HTERT RPE-1 (cell line): ENCODE results near the gene PRKAR1B.

ENCODE experiments used
- in situ Hi-C: fragments of 300-500 bp; cut with MboI; formaldehyde crosslinking; loops from 4 replicates; pipeline ENCODE4 v1.14.3; 2020; ENCODE audit warnings: low sequenced_read_pairs

The PRKAR1B gene

DNA sequence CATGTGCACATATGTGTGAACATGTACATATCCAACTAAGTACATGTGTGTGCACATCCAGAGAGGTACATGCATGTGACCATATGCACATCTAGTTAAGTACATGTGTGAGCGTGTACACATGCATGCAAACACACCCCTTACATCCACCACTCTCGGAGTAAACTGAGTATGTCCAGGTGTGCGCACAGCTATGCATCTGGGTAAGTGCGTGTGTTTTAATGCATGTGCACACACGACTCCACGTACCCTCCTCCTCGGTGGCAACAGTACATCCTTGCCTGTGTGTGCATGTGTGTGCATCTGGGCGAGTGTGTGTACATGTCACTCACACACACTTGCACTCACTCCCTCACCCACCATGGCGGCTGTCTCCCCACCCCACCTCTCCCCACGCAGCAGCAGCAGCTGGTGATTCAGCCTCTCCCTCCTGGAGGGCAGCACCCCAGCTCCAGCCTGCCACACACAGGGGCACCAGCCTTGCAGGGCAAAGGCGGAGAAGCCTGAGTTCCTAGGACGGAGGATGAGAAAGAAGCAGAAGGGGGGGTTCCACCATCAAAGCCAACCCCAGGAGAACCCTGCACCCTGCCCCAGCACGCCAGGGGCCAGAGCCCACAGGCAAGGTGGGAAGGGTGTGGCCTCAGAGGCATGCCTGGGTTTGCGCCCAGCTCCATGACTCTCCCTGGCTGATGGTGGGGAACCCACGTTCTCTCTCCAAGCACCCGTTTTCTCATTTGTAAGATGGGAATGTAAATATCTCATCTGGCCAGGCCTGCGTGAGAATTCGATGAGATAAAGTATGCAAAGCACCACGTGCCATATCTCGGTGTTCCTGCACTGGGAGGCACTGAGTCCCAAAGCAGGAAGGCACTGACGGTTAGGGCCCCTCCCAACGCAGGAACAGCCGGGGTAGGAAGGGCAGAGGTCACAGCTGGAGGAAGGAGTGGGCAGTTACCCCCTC, 28.3 kb downstream of the PRKAR1B start:
- in situ Hi-C loops = no loop called here

- in situ Hi-C loops = no loop called here
These were observed 30.1 kb downstream of the PRKAR1B start for GRCh38 chr7:696812-697551.

DNA sequence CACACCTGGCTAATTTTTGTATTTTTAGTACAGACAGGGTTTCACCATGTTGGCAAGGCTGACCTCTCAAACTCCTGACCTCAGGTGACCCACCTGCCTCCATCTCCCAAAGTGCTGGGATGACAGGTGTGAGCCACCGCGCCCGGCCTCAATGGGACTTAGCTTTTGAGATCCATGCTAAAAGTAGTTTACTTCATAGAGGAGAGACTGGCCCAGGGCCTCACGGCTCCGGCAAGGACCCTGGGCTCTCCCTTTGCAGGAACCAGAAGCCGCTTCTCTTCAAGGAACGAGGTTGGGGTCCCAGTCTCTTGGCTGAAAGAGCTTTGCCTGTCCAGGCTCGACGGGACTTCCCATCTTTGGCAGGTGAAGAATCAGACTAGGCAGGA, 30.7 kb downstream of the PRKAR1B start:
- in situ Hi-C loops = no loop called here

- in situ Hi-C loops = no loop called here
These were observed 33.8 kb downstream of the PRKAR1B start for GRCh38 chr7:693280-693679.

DNA sequence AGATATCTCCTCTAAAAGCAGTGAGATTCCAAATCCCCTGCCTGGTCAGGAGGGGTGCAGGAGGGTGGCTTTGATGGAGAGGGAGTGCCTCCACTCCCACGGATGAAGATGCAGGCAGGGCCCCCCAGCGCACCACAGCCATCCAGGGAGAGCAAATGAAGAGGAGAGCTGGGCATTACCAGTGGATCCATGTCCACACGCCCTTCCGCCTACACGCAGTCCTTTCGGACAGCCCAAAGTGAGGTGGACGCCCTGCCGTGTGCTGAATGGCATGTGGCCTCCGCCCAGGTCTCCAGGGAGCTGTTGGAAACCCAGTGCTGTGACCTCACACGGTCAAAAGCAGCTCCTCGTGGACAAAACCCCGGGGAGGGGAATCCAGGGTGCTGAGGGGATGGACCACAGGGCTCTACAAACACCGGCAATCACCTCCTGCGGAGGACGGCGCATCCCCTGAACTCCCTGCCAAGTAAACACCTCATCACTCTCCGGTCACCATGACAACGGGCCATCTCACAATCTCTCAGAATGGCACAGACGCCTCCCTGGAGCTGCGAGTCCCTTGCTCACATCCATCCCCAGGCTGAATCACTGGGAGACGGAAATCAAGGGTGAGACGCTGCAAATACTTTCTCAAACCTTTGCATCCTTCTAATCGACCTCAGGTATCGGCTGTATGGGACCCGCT, 35.6 kb downstream of the PRKAR1B start:
- in situ Hi-C loops = no loop called here

DNA sequence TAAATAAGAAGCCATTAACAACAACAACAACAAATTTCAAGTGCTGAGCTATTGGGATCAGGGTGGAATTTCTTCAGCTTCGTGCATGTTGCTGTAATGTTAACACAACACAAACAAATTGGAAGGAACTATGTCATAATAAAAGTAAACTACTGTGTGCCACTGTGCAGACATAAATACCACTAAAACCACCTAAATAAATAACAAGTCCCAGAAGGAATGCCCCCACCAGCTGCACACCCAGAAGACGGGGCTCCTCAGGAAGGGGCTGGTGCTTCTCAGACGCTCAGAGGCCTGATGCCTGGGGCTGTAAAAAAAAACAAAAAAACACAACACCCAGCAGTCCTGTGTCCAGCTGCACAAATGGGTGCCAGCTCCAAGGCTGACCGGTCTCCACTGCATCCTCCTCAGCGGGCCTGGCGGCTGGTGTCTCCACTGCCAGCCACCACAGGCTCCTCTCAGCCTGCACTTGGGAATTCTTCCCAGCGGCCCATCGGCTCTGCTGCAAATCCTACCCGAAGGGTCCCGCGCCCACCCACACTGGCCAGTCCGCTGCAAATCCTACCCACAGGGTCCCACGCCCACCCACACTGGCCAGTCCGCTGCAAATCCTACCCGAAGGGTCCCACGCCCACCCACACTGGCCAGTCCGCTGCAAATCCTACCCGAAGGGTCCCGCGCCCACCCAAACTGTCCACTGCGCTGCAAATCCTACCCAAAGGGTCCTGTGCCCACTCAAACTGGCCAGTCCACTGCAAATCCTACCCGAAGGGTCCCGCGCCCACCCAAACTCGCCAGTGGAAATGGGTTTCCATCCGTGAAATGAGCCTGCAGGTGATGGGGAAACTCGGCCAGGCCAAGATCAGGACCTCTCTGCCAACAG, 36.4 kb downstream of the PRKAR1B start:
- in situ Hi-C loops = no loop called here

DNA sequence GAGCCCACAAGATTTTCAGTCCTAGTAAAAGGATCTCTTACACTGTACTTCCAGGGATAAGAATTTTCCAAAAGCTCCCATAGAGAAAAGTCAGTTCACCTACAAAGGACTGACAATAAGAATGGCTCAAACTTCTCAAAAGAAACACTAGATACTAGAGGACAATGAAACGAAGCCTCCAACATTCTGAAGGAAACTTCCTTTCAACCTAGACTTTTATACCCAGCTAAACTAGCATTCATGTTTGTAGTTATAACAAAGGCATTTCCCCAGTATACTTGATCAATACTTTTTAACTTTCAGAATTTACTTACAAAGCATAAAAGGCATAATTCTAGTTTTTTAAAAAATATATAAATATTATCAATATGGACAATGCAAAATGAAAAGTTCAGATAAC, 41.5 kb downstream of the PRKAR1B start:
- in situ Hi-C loops = no loop called here

- in situ Hi-C loops = no loop called here
These were observed 42.7 kb downstream of the PRKAR1B start for GRCh38 chr7:684416-684815.

DNA sequence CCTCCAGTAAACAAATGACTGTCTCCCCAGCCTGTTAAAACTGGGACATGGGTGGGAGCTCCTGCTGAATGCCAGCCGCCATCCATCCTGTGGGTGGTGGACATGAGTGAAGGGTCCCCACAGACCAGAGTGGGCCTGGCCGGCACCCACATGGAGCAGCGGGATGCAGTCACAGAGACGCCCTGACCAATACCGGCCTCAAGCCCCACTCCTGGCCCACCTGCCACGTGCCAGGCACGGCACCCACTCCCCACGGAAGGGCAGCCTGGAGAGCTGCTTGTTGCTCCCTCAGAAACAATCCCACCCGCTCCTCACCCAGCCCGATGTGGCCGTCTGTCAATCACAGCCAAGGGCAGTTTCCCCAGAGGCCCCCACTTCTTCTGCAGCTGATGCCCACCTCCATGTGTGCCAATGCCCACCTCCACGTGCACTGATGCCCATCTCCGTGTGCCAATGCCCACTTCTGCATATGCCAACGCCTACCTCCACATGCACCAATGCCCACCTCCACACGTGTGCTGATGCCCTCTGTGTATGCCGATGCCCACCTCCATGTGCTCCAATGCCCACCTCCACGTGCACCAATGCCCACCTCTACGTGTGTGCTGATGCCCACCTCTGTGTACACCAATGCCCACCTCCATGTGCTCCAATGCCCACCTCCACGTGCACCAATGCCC, 43.4 kb downstream of the PRKAR1B start:
- in situ Hi-C loops = no loop called here

- in situ Hi-C loops = no loop called here
These were observed 44.3 kb downstream of the PRKAR1B start for GRCh38 chr7:682810-683209.

- in situ Hi-C loops = no loop called here
These were observed 45.4 kb downstream of the PRKAR1B start for GRCh38 chr7:681551-682307.

DNA sequence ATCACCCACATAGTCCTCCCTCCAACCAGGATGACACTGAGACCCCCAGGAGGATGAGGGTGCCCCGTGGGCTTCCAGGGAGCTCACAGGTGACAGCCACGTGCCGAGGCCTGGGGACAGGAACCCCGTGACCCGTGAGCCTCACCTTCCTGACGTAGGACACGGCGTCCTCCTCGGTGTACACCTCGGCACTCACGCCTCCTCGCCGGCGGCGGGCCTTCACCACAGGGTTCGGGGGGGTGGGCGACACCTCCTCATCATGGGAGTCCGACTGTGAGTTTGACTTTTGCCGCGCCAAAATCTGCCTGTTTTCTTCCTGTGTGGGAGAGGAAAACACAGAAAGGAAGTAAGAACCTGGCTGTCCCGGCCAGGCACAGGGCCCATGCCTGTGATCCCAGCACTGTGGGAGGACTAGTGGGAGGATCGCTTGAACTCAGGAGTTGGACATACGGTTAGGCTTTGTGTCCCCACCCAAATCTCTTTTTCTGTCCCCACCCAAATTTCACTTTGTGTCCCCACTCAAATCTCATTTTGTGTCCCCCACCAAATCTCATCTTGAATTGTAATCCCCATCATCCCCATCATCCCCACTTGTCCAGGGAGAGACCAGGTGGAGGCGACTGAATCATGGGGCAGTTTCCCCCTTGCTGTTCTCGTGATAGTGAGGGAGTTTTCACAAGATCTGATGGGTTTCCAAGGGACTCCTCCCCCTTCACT, 46.5 kb downstream of the PRKAR1B start:
- in situ Hi-C loops = no loop called here

GRCh38 chr7:676972-677385, 50.1 kb downstream of the PRKAR1B start:
- in situ Hi-C loops = no loop called here

DNA sequence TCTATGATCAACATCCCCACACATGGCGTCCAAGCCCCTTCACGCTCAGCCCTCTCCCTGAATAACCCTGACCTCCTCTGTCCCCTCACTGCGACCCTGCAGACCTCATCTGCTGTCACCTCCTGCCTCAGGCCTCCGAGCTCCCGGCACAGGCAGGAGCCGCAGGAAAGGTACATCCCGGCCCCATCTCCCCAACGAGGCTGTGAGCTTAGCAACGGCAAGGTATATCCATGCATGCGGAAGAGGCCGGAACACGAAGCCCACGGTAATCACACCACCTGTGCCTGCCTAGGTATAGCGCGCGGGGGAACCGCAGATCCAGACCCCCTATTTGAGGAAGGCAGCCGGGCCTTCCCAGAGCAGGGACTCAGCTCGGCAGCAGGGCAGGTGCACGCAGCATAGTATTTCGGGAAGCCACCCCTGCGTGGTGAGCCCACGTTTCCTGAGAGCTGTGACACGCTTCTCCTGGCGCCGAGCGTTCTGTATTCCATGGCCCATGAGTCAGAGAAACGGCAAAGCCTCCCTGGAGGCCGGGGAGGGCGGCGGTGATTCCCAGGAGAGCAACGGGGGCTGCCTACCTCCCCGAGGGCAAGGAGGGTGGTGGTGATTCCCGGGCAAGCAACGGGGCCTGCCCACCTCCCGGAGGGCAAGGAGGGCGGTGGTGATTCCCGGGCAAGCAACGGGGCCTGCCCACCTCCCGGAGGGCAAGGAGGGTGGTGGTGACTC, 50.7 kb downstream of the PRKAR1B start:
- in situ Hi-C loops = no loop called here

DNA sequence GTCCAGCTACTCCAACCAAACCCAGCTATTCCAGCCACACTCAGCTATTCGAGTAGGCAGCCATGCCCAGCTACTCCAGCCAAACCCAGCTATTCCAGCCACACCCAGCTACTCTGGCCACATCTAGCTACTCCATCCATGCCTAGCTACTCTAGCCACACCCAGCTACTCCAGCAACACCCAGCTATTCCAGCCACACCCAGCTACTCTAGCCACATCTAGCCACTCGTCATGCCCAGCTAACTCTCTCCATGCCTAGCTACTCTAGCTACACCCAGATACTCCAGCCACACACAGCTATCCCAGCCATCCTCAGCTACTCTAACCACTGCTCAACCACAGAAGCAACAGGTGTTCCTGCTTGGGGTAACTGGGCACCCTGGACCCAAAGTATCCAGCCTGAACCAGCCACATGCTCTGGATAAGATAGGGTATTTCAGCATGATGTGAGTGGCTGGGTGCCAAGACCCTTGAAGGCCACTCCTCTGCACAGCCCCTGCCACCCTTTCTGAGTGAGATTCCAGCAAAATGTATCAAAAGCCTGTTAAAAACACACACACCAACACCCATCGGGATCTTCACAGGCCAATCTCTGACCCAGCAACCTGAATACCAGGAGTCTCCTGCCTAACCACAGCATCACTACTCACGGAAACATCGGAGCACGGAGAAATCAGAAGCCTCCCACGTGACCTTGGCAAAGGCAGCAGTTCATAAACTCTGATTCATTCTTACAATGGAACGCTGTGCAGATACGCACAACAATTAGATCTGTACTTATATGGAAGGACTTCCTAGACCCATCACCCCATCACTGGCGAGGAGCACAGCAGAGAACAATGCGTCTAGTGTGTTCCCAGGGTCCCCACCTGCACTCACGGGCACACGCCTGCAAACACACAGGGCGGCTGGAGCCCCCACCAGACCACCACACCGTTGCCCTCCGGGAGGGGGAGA, 52.3 kb downstream of the PRKAR1B start:
- in situ Hi-C loops = no loop called here

- in situ Hi-C loops = no loop called here
These were observed 53.2 kb downstream of the PRKAR1B start for GRCh38 chr7:673681-674453.
